Progenitor cell of endocrine pancreas (in vitro differentiated cells): ENCODE data around the gene RBM12. TPM values are rescaled to one million over a fixed set of nuclear protein-coding genes. Genes with fewer than 3 reads are reported as not detected.

Experiments used
- DNase-seq: peaks from one replicate; pipeline ENCODE4 v3.0.0; 2021; ENCODE audit warnings: low spot score; ENCODE audit not compliant: unreplicated experiment
- H3K27ac Mint-ChIP-seq: 2 replicates; pipeline ENCODE4 v1.8.0; 2021; ENCODE audit warnings: mild to moderate bottlenecking, moderate library complexity, mixed read lengths
- H3K27me3 Mint-ChIP-seq: 2 replicates; pipeline ENCODE4 v1.8.0; 2021; ENCODE audit warnings: mixed read lengths
- H3K36me3 Mint-ChIP-seq: 2 replicates; pipeline ENCODE4 v1.8.0; 2022; ENCODE audit warnings: mixed read lengths; ENCODE audit not compliant: insufficient read depth
- H3K4me1 Mint-ChIP-seq: 2 replicates; pipeline ENCODE4 v1.8.0; 2021; ENCODE audit warnings: low read depth, mixed read lengths
- H3K4me3 Mint-ChIP-seq: 2 replicates; pipeline ENCODE4 v1.8.0; 2021; ENCODE audit warnings: low read depth, mild to moderate bottlenecking, moderate library complexity, mixed read lengths
- H3K9me3 Mint-ChIP-seq: 2 replicates; pipeline ENCODE4 v1.8.0; 2021; ENCODE audit warnings: low read depth, mixed read lengths
- CTCF ChIP-seq: fragments of 200-600 bp; sonication (generic); IDR thresholded peaks from one replicate; pipeline ENCODE4 v1.5.0; 2021; ENCODE audit warnings: antibody characterized with exemption, mild to moderate bottlenecking; ENCODE audit not compliant: unreplicated experiment
- total RNA-seq: library from RNA; stranded (reverse); gene quantifications from 2 replicates; pipeline ENCODE4 v1.2.1, GENCODE V29; 2021

The RBM12 gene
- total RNA-seq, 1 donor from 2014 or later, result 157 TPM

- peaks cover 5% of the 10 kb centered on the region for H3K36me3 Mint-ChIP-seq
- peaks cover 14% of the 10 kb centered on the region for H3K4me1 Mint-ChIP-seq
- DNase-seq, result no peak
- H3K27ac Mint-ChIP-seq, result no peak overlapping the region
- TF ChIP-seq CTCF, result no peak
- H3K27me3 Mint-ChIP-seq, result no peaks in the 10 kb centered on the region
- H3K4me3 Mint-ChIP-seq, result no peak overlapping the region
- no peaks in the 10 kb centered on the region for H3K9me3 Mint-ChIP-seq
Observed at GRCh38 chr20:35652641-35653429, 11.9 kb downstream of the RBM12 start.

GRCh38 chr20:35651958-35652357, 12.7 kb downstream of the RBM12 start:
- H3K27me3 Mint-ChIP-seq, result no peaks in the 10 kb centered on the region
- DNase-seq, result no peak
- no peaks in the 10 kb centered on the region for H3K9me3 Mint-ChIP-seq
- no peak overlapping the region for H3K4me3 Mint-ChIP-seq
- TF ChIP-seq CTCF, result no peak
- H3K27ac Mint-ChIP-seq, result no peak overlapping the region
- H3K36me3 Mint-ChIP-seq, result peaks cover 2% of the 10 kb centered on the region
- H3K4me1 Mint-ChIP-seq, result peaks cover 9% of the 10 kb centered on the region

GRCh38 chr20:35650632-35651031, 14.1 kb downstream of the RBM12 start:
- no peaks in the 10 kb centered on the region for H3K9me3 Mint-ChIP-seq
- peak overlapping the region; percentile 5 for H3K27ac Mint-ChIP-seq
- peaks cover 2% of the 10 kb centered on the region for H3K36me3 Mint-ChIP-seq
- no peak for TF ChIP-seq CTCF
- H3K4me3 Mint-ChIP-seq, result no peak overlapping the region
- no peak for DNase-seq
- H3K4me1 Mint-ChIP-seq, result peaks cover 9% of the 10 kb centered on the region
- no peaks in the 10 kb centered on the region for H3K27me3 Mint-ChIP-seq

- Mint-ChIP-seq H3K4me3 (no peak overlapping the region), H3K27ac (no peak overlapping the region), H3K27me3 (no peaks in the 10 kb centered on the region), H3K4me1 (peaks cover 9% of the 10 kb centered on the region), H3K36me3 (peaks cover 2% of the 10 kb centered on the region), H3K9me3 (no peaks in the 10 kb centered on the region)
- no peak for DNase-seq
- TF ChIP-seq CTCF, result no peak
Observed at GRCh38 chr20:35648836-35649235, 15.9 kb downstream of the RBM12 start.

GRCh38 chr20:35644806-35645205, 19.9 kb downstream of the RBM12 start:
- no peaks in the 10 kb centered on the region for H3K27me3 Mint-ChIP-seq
- H3K4me3 Mint-ChIP-seq, result no peak overlapping the region
- no peak for TF ChIP-seq CTCF
- no peak overlapping the region for H3K27ac Mint-ChIP-seq
- H3K4me1 Mint-ChIP-seq, result no peaks in the 10 kb centered on the region
- no peaks in the 10 kb centered on the region for H3K36me3 Mint-ChIP-seq
- no peaks in the 10 kb centered on the region for H3K9me3 Mint-ChIP-seq
- no peak for DNase-seq
